Measurements from ENCODE around the gene ABHD17C.

ABHD17C gene

GRCh38 chr15:80787316-80787715 is 92.2 kb downstream of the ABHD17C start:
- no peak for DNase-seq (ENCODE audit: low spot score)

GRCh38 chr15:80788536-80788935 is 93.4 kb downstream of the ABHD17C start:
- DNase-seq (ENCODE audit: low spot score), result peak; percentile 36

- no peak for DNase-seq (ENCODE audit: low spot score)
Measured at GRCh38 chr15:80789296-80789695, 94.2 kb downstream of the ABHD17C start.

GRCh38 chr15:80789796-80790195 is 94.7 kb downstream of the ABHD17C start:
- DNase-seq (ENCODE audit: low spot score), result no peak

GRCh38 chr15:80790236-80790635 is 95.1 kb downstream of the ABHD17C start:
- no peak for DNase-seq (ENCODE audit: low spot score)

- DNase-seq (ENCODE audit: low spot score), result no peak
Measured at GRCh38 chr15:80791004-80791403, 95.9 kb downstream of the ABHD17C start.

GRCh38 chr15:80796407-80796806 is 101.3 kb downstream of the ABHD17C start:
- no peak for DNase-seq (ENCODE audit: low spot score)

- no peak for DNase-seq (ENCODE audit: low spot score)
Measured at GRCh38 chr15:80798911-80799310, 103.8 kb downstream of the ABHD17C start.

GRCh38 chr15:80800067-80800466 is 105.0 kb downstream of the ABHD17C start:
- no peak for DNase-seq (ENCODE audit: low spot score)

- no peak for DNase-seq (ENCODE audit: low spot score)
Measured at GRCh38 chr15:80801891-80802680, 107.0 kb downstream of the ABHD17C start.

GRCh38 chr15:80803580-80804525 is 108.7 kb downstream of the ABHD17C start:
- no peak for DNase-seq (ENCODE audit: low spot score)

GRCh38 chr15:80804970-80805495 is 109.9 kb downstream of the ABHD17C start:
- no peak for DNase-seq (ENCODE audit: low spot score)

Data from Ammon's horn (tissue), 1 donor.